Thyroid gland (tissue), 4 donors: Measurements from ENCODE around the gene KCNAB2. TPM values are rescaled to one million over a fixed set of nuclear protein-coding genes. Genes with fewer than 3 reads are reported as not detected.
"Not testable (repeated sequence)": the region's sequence is repeated elsewhere in the genome, so short reads cannot be mapped to it uniquely, and the experiment has no call there.

Experiments
- DNase-seq, 2 donors: peaks; one replicate each; pipeline ENCODE4 v3.0.0-alpha.2; 2019
- H3K27ac ChIP-seq, 3 donors: fragments of 200-600 bp; sonication (generic); 1 replicate in 2 of 3; 2 replicates in 1 of 3; pipeline ENCODE4 v1.5.1; 2016 to 2019; ENCODE audit warnings: mild to moderate bottlenecking in 1 of 3, moderate library complexity in 1 of 3
- H3K27me3 ChIP-seq: fragments of 200-600 bp; sonication (generic); one replicate; pipeline ENCODE4 v1.5.1; 2019
- H3K36me3 ChIP-seq, 2 donors: fragments of 200-600 bp; sonication (generic); one replicate each; pipeline ENCODE4 v1.5.1; 2016 to 2019
- H3K4me1 ChIP-seq, 2 donors: fragments of 200-600 bp; sonication (generic); one replicate each; pipeline ENCODE4 v1.5.1; 2017 to 2019
- H3K4me3 ChIP-seq, 3 donors: fragments of 200-600 bp; sonication (generic); replicated peaks in 1 of 3; 1 replicate in 2 of 3; 2 replicates in 1 of 3; pipeline ENCODE4 v1.5.1; 2016; ENCODE audit warnings: mild to moderate bottlenecking in 1 of 3
- H3K9me3 ChIP-seq: fragments of 200-600 bp; sonication (generic); one replicate; pipeline ENCODE4 v1.5.1; 2017
- CTCF ChIP-seq, 6 experiments: fragments of 200-600 bp in 3 of 6; fragments of 450-650 bp in 3 of 6; sonication (generic) in 3 of 6; IDR thresholded peaks; one replicate each; pipeline ENCODE4 v1.5.1; 2016 to 2019; ENCODE audit warnings: antibody characterized with exemption in 6 of 6, mild to moderate bottlenecking in 2 of 6, inconsistent platforms in 1 of 6, moderate library complexity in 1 of 6
- POLR2A ChIP-seq, 2 donors: fragments of 450-650 bp; IDR thresholded peaks; one replicate each; pipeline ENCODE4 v1.6.1; 2017; ENCODE audit warnings: antibody characterized with exemption in 2 of 2, mild to moderate bottlenecking in 2 of 2, moderate library complexity in 1 of 2
- WGBS, 2 donors: methylation state at CpG; one replicate each; pipeline ENCODE4 v1.1.5; 2017; 5-methylcytosine and 5-hydroxymethylcytosine counted together
- intact Hi-C: fragments of 100-400 bp; cut with DNase I; formaldehyde crosslinking; loops from one replicate; pipeline ENCODE4 v1.15.1; 2023
- total RNA-seq, 4 donors: library from RNA; depleted of rRNA; stranded (reverse); fragments of >200 nt; gene quantifications; one replicate each; pipeline ENCODE4 v1.2.3, GENCODE V29; 2016

KCNAB2 gene
- total RNA-seq, 4 donors from 2014 or later, result 3.1 to 7.3 (median 6.1) TPM

GRCh38 chr1:6071219-6071618 is 25.5 kb downstream of the KCNAB2 start:
- no peaks in the 10 kb centered on the region for H3K36me3 ChIP-seq
- no peak overlapping the region for H3K4me3 ChIP-seq
- WGBS, 2 donors, result 69 to 87% methylated on average over 11 to 12 of the region's 13 CpGs
- H3K4me1 ChIP-seq, result no peaks in the 10 kb centered on the region
- no peak for DNase-seq
- H3K27ac ChIP-seq, result no peak overlapping the region
- TF ChIP-seq POLR2A (IDR thresholded peaks at IDR 0.05) (no peak), CTCF (IDR thresholded peaks at IDR 0.05) (no peak)
- intact Hi-C loops, result no loop called here
- no peaks in the 10 kb centered on the region for H3K9me3 ChIP-seq
- H3K27me3 ChIP-seq, result no peaks in the 10 kb centered on the region

GRCh38 chr1:6072774-6073479 is 27.2 kb downstream of the KCNAB2 start:
- DNase-seq, result no peak
- Histone ChIP-seq H3K27ac (no peak overlapping the region), H3K4me3 (no peak overlapping the region), H3K9me3 (no peaks in the 10 kb centered on the region), H3K4me1 (no peaks in the 10 kb centered on the region), H3K36me3 (no peaks in the 10 kb centered on the region), H3K27me3 (no peaks in the 10 kb centered on the region)
- intact Hi-C loops, result no loop called here
- 83 to 86% methylated on average over 15 of the region's 17 CpGs for whole genome bisulfite sequencing, 2 donors
- no peak for TF ChIP-seq POLR2A (IDR thresholded peaks at IDR 0.05)
- TF ChIP-seq CTCF (IDR thresholded peaks at IDR 0.05), result no peak

- Histone ChIP-seq H3K27me3 (no peaks in the 10 kb centered on the region), H3K36me3 (no peaks in the 10 kb centered on the region), H3K27ac (no peak overlapping the region), H3K4me1 (no peaks in the 10 kb centered on the region), H3K4me3 (no peak overlapping the region), H3K9me3 (no peaks in the 10 kb centered on the region)
- no peak for TF ChIP-seq POLR2A (IDR thresholded peaks at IDR 0.05)
- intact Hi-C loops, result no loop called here
- 67 to 91% methylated on average over 5 to 11 of the region's 15 CpGs for WGBS, 2 donors
- no peak for DNase-seq
Observed at GRCh38 chr1:6073480-6074053, 27.9 kb downstream of the KCNAB2 start.

GRCh38 chr1:6074192-6074901 is 28.7 kb downstream of the KCNAB2 start:
- no peak for DNase-seq
- H3K27me3 ChIP-seq, result no peaks in the 10 kb centered on the region
- TF ChIP-seq POLR2A (IDR thresholded peaks at IDR 0.05), result no peak
- no peak for TF ChIP-seq CTCF (IDR thresholded peaks at IDR 0.05)
- no peak overlapping the region for H3K4me3 ChIP-seq
- no peaks in the 10 kb centered on the region for H3K9me3 ChIP-seq
- WGBS, 2 donors, result 95 to 96% methylated on average over 21 of the region's 21 CpGs
- H3K4me1 ChIP-seq, result no peaks in the 10 kb centered on the region
- no peak overlapping the region for H3K27ac ChIP-seq
- intact Hi-C loops, result no loop called here
- H3K36me3 ChIP-seq, result no peaks in the 10 kb centered on the region

GRCh38 chr1:6075748-6076147 is 30.1 kb downstream of the KCNAB2 start:
- H3K36me3 ChIP-seq, result no peaks in the 10 kb centered on the region
- H3K27me3 ChIP-seq, result no peaks in the 10 kb centered on the region
- no peaks in the 10 kb centered on the region for H3K4me1 ChIP-seq
- no peak overlapping the region for H3K4me3 ChIP-seq
- WGBS, 2 donors, result 90 to 99% methylated on average over 3 of the region's 3 CpGs
- H3K27ac ChIP-seq, result no peak overlapping the region
- no peaks in the 10 kb centered on the region for H3K9me3 ChIP-seq
- TF ChIP-seq CTCF (IDR thresholded peaks at IDR 0.05) (no peak), POLR2A (IDR thresholded peaks at IDR 0.05) (no peak)
- no peak for DNase-seq
- intact Hi-C loops, result no loop called here

GRCh38 chr1:6077061-6077460 is 31.4 kb downstream of the KCNAB2 start:
- H3K36me3 ChIP-seq, H3K4me3 ChIP-seq, DNase-seq, H3K4me1 ChIP-seq, H3K9me3 ChIP-seq, H3K27ac ChIP-seq, intact Hi-C loops, H3K27me3 ChIP-seq: not testable (repeated sequence)
- 78 to 84% methylated on average over 8 of the region's 8 CpGs for WGBS, 2 donors
